Stimulated activated CD8-positive, alpha-beta memory T cell treated with anti-CD3 and anti-CD28 coated beads, Interleukin-15, amount 100 ng/mL, for 1 hour (primary cell): ENCODE measurements around the gene LZTS3.
"Not testable (repeated sequence)": the region's sequence is repeated elsewhere in the genome, so short reads cannot be mapped to it uniquely, and the experiment has no call there.

Experiments used
- DNase-seq: peaks from one replicate; pipeline ENCODE4 v3.0.0-alpha.2; 2020; ENCODE audit warnings: low read depth

LZTS3 gene

DNA sequence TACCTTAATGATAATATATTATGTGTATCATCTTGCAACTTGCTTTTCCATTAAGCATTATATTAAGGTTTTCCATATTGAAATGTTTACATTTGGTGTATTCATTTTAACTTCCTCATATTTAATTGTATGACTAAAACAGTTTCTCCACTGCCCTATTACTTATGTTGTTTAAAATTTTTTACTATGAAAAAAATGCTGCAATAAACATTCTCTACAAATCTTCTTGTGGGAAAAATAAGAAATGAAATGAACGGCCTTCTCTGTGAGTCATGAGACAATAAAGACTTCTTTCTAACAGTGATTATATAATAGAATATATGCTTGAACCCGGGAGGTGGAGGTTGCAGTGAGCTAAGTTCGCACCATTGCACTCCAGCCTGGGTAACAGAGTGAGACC lies 39.2 kb downstream of the LZTS3 start:
- no peak for DNase-seq

GRCh38 chr20:3133155-3133554 lies 40.2 kb downstream of the LZTS3 start:
- no peak for DNase-seq

GRCh38 chr20:3130051-3130600 lies 43.2 kb downstream of the LZTS3 start:
- DNase-seq: no peak

DNA sequence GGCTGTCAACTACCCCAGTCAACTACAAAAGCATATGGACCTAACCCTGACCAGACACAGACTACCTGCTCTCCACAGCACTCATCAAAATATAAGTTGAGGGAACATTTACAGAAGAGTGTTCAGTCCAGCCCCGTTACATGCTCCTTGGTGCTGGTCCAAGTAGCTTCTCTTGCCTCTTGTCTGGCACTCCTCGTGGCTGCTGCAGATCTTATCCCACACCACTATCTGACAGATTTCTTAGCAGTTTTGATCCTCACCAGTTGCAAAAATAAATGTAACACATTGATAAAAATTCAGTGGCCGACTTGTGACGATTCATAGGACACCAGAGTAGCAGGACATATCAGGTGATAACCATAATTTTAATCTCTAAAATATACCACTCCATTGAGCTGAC lies 44.3 kb downstream of the LZTS3 start:
- DNase-seq: no peak

DNA sequence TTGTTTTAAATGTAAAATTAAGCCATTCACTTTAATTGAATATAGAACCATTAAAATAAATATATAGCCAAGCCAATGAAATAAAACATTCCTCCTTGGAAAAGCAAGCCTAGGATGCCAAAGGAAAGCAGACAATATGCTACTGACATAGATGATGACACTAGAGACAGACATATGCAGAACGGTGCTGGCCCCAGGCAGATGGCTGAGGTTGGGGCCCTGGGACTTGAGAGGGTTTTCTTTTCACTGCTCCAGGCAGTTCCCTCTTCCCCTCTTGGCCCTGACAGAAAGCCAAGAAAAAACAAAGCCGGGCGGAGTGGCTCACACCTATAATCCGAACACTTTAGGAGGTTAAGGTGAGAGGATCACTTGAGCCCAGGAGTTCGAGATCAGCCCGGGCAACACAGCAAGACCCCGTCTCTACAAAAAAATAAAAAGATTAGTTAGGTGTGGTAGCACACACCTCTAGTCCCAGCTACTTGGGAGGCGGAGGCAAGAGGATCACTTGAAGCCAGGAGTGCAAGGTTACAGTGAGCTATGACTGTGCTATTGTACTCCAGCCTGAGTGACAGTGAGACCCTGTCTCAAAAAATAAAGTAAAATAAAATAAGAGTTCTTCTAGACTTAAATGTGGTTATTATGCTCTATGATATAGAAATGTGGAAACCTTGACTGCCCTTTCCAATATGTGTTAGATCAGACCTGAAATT lies 44.9 kb downstream of the LZTS3 start:
- no peak for DNase-seq

DNA sequence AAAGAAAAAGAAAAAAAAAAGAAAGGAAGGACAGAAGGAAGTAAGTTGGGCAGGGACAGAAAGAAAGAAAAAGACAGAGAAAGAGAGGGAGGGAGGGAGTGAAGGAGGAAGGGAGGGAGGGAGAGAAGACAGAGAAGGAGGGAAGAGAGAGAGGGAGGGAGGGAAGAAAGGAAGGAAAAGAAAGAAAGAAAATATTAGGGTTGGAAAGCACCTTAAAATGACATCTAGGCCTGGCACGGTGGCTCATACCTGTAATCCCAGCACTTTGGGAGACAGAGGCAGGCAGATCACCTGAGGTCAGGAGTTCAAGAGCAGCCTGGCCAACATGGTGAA lies 46.9 kb downstream of the LZTS3 start:
- DNase-seq: no peak

GRCh38 chr20:3125776-3126526 lies 47.4 kb downstream of the LZTS3 start:
- DNase-seq: not testable (repeated sequence)

- not testable (repeated sequence) for DNase-seq
These were observed 48.4 kb downstream of the LZTS3 start for GRCh38 chr20:3124773-3125560.

GRCh38 chr20:3124163-3124562 lies 49.2 kb downstream of the LZTS3 start:
- DNase-seq: not testable (repeated sequence)

DNA sequence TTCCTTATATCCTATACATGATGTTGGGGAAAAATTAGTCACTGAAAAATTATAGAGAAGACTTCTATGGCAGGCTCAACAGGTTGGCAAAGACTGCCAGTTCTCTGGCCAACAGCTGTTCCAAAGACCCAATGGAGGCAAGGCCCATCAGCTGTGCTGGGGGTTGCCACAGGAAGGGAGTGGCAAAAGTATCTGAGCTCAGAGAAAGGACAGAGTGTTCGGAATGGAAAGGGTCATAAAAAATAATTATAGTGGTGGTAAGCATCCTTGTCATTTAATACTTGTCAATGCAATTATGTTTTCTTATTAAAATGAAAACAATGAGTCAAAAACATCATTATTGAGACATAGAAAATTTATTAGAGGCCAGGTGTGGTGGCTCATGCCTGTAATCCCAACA lies 49.8 kb downstream of the LZTS3 start:
- no peak for DNase-seq

GRCh38 chr20:3121955-3122610 lies 51.3 kb downstream of the LZTS3 start:
- no peak for DNase-seq

DNA sequence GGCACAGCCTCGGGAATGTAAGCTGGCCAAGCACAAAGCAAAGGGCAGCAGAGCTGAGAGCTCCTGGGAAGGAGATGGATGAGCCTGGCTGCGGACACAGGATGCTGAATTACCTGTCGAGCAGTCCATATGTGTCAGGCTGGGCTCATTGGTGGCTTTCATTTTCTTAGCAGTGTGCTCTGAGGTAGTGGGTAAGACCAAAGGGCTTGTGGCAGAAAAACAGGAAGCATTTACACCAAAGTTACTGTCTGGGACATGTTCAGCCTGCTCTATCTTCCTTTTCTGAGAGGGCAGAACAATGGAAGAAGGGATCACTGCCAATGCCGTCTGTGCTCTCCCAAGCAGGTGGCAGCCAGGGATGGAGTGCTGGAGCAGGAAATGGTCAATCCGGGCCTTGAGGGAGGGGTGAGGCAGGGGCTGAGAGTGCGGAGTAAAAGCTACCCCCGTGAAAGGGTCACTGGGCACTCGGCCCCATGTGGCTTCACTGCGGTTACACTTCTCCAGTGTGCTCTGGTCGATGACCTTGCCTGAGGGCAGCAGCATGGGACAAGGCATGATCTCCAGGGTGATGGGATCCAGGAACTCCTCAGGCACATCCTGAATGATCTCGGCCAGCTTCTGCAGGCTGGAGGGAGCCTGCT lies 52.0 kb downstream of the LZTS3 start:
- no peak for DNase-seq

DNA sequence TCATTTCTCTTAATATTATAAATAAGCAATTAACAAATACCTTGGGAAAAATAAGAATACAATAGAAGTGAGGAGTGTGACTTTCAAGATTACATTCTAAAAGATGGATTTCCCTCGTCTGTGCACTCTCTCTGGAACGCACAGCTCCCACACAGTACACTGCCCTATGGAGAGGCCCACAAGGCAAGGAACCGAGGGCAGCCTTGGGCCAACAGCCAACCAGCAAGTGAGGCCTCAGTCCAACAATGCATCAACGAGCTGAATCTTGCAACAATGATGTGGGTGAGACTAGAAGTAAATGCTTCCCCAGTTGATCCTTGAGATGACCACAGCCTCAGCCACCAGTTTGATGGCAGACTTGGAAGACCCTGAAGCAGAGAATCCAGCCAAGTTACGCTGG lies 54.3 kb downstream of the LZTS3 start:
- no peak for DNase-seq

DNA sequence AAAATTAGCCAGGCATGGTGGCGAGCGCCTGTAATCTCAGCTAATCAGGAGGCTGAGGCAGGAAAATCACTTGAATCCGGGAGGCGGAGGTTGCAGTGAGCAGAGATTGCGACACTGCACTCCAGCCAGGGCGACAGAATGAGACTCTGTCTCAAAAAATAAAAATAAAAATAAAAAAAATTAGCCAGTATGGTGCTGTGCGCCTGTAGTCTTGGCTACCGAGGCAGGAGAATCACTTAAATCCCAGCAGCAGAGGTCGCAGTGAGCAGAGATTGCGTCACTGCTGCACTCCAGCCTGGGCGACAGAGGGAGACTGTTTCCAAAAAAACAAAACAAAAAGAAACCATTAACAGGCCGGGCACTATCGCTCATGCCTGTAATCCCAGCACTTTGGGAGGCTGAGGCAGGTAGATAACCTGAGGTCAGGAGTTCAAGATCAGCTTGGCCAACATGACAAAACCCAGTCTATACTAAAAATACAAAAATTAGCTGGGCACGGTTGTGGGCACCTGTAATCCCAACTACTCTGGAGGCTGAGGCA lies 55.4 kb downstream of the LZTS3 start:
- DNase-seq: not testable (repeated sequence)

- no peak for DNase-seq
These were observed 57.0 kb downstream of the LZTS3 start for GRCh38 chr20:3116341-3116740.

- no peak for DNase-seq
These were observed 57.9 kb downstream of the LZTS3 start for GRCh38 chr20:3115190-3116107.
